Esophagus squamous epithelium (tissue), 5 donors: Measurements from ENCODE around the gene HMCN2. TPM values are rescaled to one million over a fixed set of nuclear protein-coding genes. Genes with fewer than 3 reads are reported as not detected.

Experiments
- DNase-seq: peaks from one replicate; lab custom pipeline; 2025; lab: John Stamatoyannopoulos, UW
- H3K27ac ChIP-seq, 4 donors: fragments of 200-600 bp; sonication (generic); one replicate each; pipeline ENCODE4 v1.5.1; 2016 to 2019; ENCODE audit warnings: mild to moderate bottlenecking in 1 of 4
- H3K27me3 ChIP-seq, 4 donors: fragments of 200-600 bp; sonication (generic); 1 replicate in 3 of 4; 2 replicates in 1 of 4; pipeline versions ENCODE4 v1.5.1 to v1.6.0; 2017 to 2021; ENCODE audit warnings: antibody characterized with exemption in 1 of 4
- H3K36me3 ChIP-seq, 3 donors: fragments of 200-600 bp; sonication (generic); one replicate each; pipeline ENCODE4 v1.5.1; 2016 to 2019
- H3K4me1 ChIP-seq, 3 donors: fragments of 200-600 bp; sonication (generic); one replicate each; pipeline ENCODE4 v1.5.1; 2017 to 2019
- H3K4me3 ChIP-seq, 4 donors: fragments of 200-600 bp; sonication (generic); 1 replicate in 3 of 4; 2 replicates in 1 of 4; pipeline ENCODE4 v1.5.1; 2016 to 2019; ENCODE audit warnings: mild to moderate bottlenecking in 2 of 4, moderate library complexity in 1 of 4
- H3K9me3 ChIP-seq, 3 donors: fragments of 200-600 bp; sonication (generic); one replicate each; pipeline ENCODE4 v1.5.1; 2016 to 2019
- CTCF ChIP-seq, 6 experiments: fragments of 450-650 bp in 4 of 6; fragments of 200-600 bp in 2 of 6; sonication (generic) in 2 of 6; IDR thresholded peaks; one replicate each; pipeline ENCODE4 v1.5.1; 2016 to 2019; ENCODE audit warnings: antibody characterized with exemption in 6 of 6, mild to moderate bottlenecking in 4 of 6, moderate library complexity in 4 of 6
- POLR2A ChIP-seq, 4 donors: fragments of 450-650 bp; IDR thresholded peaks; one replicate each; pipeline ENCODE4 v1.6.1; 2017; ENCODE audit warnings: antibody characterized with exemption in 4 of 4, mild to moderate bottlenecking in 4 of 4, moderate library complexity in 3 of 4
- WGBS, 2 donors: methylation state at CpG; one replicate each; pipeline ENCODE4 v1.1.5; 2018; 5-methylcytosine and 5-hydroxymethylcytosine counted together
- intact Hi-C: fragments of 100-400 bp; cut with DNase I; formaldehyde crosslinking; loops from one replicate; pipeline ENCODE4 v1.15.0; 2022
- total RNA-seq, 4 donors: library from RNA; depleted of rRNA; stranded (reverse); fragments of >200 nt; gene quantifications; one replicate each; pipeline ENCODE4 v1.1.0, GENCODE V29; 2016
- donor health status: DM: yes; HTN: yes; CAD: no.

Gene HMCN2
- total RNA-seq, 4 donors from 2014 or later, result 0.53 to 4.8 (median 0.78) TPM

DNA sequence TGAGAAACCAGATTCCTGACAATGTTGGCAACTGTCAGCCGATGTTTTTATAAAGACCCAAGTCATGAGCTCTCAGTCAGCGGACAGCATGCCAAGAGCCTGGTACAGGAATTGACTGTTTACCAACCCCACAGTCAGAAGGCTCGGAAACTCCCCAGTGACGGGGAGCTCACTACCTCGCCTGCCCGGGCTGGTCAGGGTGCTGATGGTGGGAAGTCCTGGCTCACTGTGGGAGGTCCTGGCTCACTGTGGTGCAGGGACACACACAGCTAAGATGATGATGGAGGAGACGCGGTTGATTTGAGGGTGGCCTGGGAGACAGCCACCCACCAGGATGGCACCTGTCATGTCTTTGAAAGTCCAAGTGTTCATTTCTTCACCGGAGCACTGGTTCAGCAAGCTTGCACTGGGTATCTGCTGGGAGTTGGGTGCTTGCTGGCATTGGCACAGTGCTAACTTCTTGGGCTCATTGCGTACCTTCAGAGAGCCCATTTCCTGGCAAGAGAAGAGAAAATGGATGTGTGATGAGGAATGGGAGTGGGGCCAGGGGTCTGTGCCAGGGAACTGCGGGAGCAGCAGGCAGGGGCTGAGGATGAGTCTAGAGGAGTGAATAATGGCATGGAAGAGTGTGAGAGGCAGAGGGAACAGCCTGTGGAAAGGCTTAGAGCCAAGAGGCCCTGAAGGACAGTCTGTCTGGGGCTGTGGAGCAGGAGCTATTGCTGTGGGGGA is 194.5 kb downstream of the HMCN2 start:
- Histone ChIP-seq H3K4me1 (peaks cover 0 to 7% (median 0%) of the 10 kb centered on the region in 3 donors), H3K27ac (no peak overlapping the region), H3K9me3 (no peaks in the 10 kb centered on the region), H3K27me3 (peaks cover 0 to 4% (median 0%) of the 10 kb centered on the region in 4 donors), H3K36me3 (peaks cover 0 to 32% (median 0%) of the 10 kb centered on the region in 3 donors), H3K4me3 (no peak overlapping the region)
- intact Hi-C loops, result loop anchor here (2.0 kb wide), 1 partner anchor 221 kb away; no protein-coding TSS in a partner anchor
- TF ChIP-seq POLR2A (IDR thresholded peaks at IDR 0.05) (no peak), CTCF (IDR thresholded peaks at IDR 0.05) (no peak)
- no peak for DNase-seq
- WGBS, 2 donors, result 69 to 71% methylated on average over 3 to 10 of the region's 11 CpGs

GRCh38 chr9:130461218-130461630 is 195.7 kb downstream of the HMCN2 start:
- no peak for TF ChIP-seq POLR2A (IDR thresholded peaks at IDR 0.05)
- peak; percentile 89 to 95 (median 91) for TF ChIP-seq CTCF (IDR thresholded peaks at IDR 0.05)
- 16% methylated on average over 5 of the region's 22 CpGs; no CpG with 5 or more reads in 1 of the 2 donors for WGBS, 2 donors
- DNase-seq, result no peak

DNA sequence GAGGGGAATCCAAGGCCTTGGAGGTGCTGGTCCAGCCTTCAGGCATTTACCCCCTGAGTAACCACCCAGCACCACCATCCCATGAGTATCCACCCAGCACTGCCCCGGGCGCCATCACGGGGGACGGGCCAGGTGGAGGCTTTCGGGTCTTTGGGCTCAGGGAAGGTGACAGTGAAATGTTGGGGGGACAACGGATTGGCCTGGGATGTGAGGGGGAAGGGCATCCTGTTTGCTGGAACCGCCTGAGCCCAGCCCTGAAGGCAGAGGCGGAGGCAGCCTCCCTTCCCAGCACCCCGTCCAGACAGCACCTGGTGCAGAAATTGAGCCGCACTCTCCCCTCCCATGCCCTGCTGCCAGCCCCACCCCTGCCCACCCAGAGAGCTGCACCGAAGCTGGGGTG is 196.2 kb downstream of the HMCN2 start:
- no peak for TF ChIP-seq CTCF (IDR thresholded peaks at IDR 0.05)
- TF ChIP-seq POLR2A (IDR thresholded peaks at IDR 0.05), result no peak
- H3K9me3 ChIP-seq, result no peaks in the 10 kb centered on the region
- H3K4me1 ChIP-seq, result peaks cover 0 to 7% (median 0%) of the 10 kb centered on the region in 3 donors
- intact Hi-C loops, result loop anchor here (2.0 kb wide), 1 partner anchor 219 kb away; no protein-coding TSS in a partner anchor
- no peak for DNase-seq
- no peak overlapping the region for H3K4me3 ChIP-seq
- no peak overlapping the region for H3K27ac ChIP-seq
- 81% methylated on average over 9 of the region's 11 CpGs; no CpG with 5 or more reads in 1 of the 2 donors for WGBS, 2 donors
- peaks cover 0 to 5% (median 0%) of the 10 kb centered on the region in 4 donors for H3K27me3 ChIP-seq
- peaks cover 0 to 46% (median 4%) of the 10 kb centered on the region in 3 donors for H3K36me3 ChIP-seq

More at GRCh38 chr9:130461218-130461630, 195.7 kb downstream of the HMCN2 start:
- Histone ChIP-seq H3K4me3 (no peak overlapping the region), H3K9me3 (no peaks in the 10 kb centered on the region), H3K27me3 (peaks cover 0 to 4% (median 0%) of the 10 kb centered on the region in 4 donors), H3K27ac (no peak overlapping the region), H3K4me1 (peaks cover 0 to 7% (median 0%) of the 10 kb centered on the region in 3 donors), H3K36me3 (peaks cover 0 to 41% (median 4%) of the 10 kb centered on the region in 3 donors)
- intact Hi-C loops, result loop anchor here (2.0 kb wide), 1 partner anchor 220 kb away; no protein-coding TSS in a partner anchor

DNA sequence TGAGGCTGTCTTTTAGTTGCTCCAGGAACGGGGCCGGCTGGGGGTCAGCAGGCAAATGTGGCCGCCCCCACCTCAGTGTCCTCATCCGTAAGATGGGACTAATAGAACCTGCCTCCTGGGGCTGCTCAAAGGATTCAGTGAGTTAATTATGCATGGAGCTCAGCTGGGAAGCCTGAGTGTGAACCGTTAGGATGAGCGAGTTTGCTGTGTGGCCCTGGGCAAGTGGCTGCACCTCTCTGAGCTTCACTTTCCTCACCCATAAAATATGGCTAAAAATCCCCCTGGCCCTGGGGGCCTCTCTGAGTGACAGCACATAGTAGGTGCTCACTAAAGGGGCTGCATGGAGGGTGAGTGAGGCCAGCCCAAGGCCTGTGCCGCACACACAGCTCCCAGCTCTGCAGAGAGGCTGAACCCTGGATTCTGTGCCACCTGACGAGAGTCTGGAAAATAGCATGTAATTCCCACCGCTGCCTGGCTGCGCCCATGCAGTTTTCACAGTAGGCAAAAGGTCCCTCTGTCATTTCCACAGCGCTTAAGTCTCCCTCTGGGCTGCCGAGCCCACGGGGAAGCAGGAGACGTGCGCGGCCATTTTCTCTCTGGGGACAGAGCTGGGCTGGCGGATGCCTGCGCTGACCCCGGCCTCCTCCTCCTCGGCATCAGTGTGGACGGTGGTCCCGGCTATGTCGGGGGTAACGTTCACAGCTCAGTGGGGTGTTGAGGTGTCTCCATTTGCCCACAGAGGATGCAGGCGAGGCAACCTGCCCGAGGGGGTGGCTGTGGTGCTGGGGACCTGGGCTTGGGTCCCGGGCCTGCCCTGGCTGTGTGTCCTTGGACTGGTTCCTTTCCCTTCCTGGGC is 197.4 kb downstream of the HMCN2 start:
- Histone ChIP-seq H3K36me3 (peaks cover 0 to 54% (median 4%) of the 10 kb centered on the region in 3 donors), H3K4me1 (peaks cover 0 to 7% (median 0%) of the 10 kb centered on the region in 3 donors), H3K27me3 (peaks cover 0 to 11% (median 0%) of the 10 kb centered on the region in 4 donors), H3K4me3 (no peak overlapping the region), H3K9me3 (no peaks in the 10 kb centered on the region), H3K27ac (no peak overlapping the region)
- whole genome bisulfite sequencing, 2 donors, result 88% methylated on average over 4 to 14 of the region's 27 CpGs
- no peak for DNase-seq
- TF ChIP-seq POLR2A (IDR thresholded peaks at IDR 0.05) (no peak), CTCF (IDR thresholded peaks at IDR 0.05) (no peak)
- intact Hi-C loops, result no loop called here
